NCI-H524 treated with DMSO at 0.1 percent for 48 hours (cell line): ENCODE data around the gene TNRC18.
"Not testable (repeated sequence)": the region's sequence is repeated elsewhere in the genome, so short reads cannot be mapped to it uniquely, and the experiment has no call there.

Experiments
- DNase-seq: peaks from one replicate; lab custom pipeline; 2025; lab: John Stamatoyannopoulos, UW

Gene TNRC18

GRCh38 chr7:5291301-5291700, 132.3 kb downstream of the TNRC18 start:
- no peak for DNase-seq

GRCh38 chr7:5289355-5289754, 134.3 kb downstream of the TNRC18 start:
- no peak for DNase-seq

GRCh38 chr7:5288560-5288959, 135.1 kb downstream of the TNRC18 start:
- DNase-seq: not testable (repeated sequence)

- no peak for DNase-seq
Observed at GRCh38 chr7:5287802-5288201, 135.8 kb downstream of the TNRC18 start.

GRCh38 chr7:5287373-5287772, 136.3 kb downstream of the TNRC18 start:
- DNase-seq: not testable (repeated sequence)

GRCh38 chr7:5286933-5287332, 136.7 kb downstream of the TNRC18 start:
- no peak for DNase-seq

- peak; percentile 49 for DNase-seq
Observed at GRCh38 chr7:5284304-5285281, 139.0 kb downstream of the TNRC18 start.

- DNase-seq: no peak
Observed at GRCh38 chr7:5283421-5284303, 140.0 kb downstream of the TNRC18 start.

- no peak for DNase-seq
Observed at GRCh38 chr7:5282543-5283316, 140.9 kb downstream of the TNRC18 start, which contains the start of gene SLC29A4. Gene SLC29A4, plus strand, starts transcription at chr7:5282943. Its CDS starts 4,874 bp downstream, at chr7:5287817.

- DNase-seq: not testable (repeated sequence)
Observed at GRCh38 chr7:5281598-5282500, 141.8 kb downstream of the TNRC18 start.

- no peak for DNase-seq
Observed at GRCh38 chr7:5279734-5280133, 143.9 kb downstream of the TNRC18 start.

GRCh38 chr7:5278766-5279165, 144.9 kb downstream of the TNRC18 start:
- no peak for DNase-seq

GRCh38 chr7:5276611-5277010, 147.0 kb downstream of the TNRC18 start:
- peak; percentile 53 for DNase-seq

GRCh38 chr7:5276123-5276522, 147.5 kb downstream of the TNRC18 start:
- not testable (repeated sequence) for DNase-seq

GRCh38 chr7:5275510-5275909, 148.1 kb downstream of the TNRC18 start:
- DNase-seq: not testable (repeated sequence)

GRCh38 chr7:5274985-5275431, 148.6 kb downstream of the TNRC18 start:
- not testable (repeated sequence) for DNase-seq

GRCh38 chr7:5274441-5274840, 149.2 kb downstream of the TNRC18 start:
- no peak for DNase-seq

GRCh38 chr7:5273831-5274405, 149.7 kb downstream of the TNRC18 start:
- DNase-seq: not testable (repeated sequence)

- peak; percentile 23 for DNase-seq
Observed at GRCh38 chr7:5270788-5271187, 152.8 kb downstream of the TNRC18 start.
